HUES6 (cell line): ENCODE results near the gene HAUS3.
"Not testable (repeated sequence)": the region's sequence is repeated elsewhere in the genome, so short reads cannot be mapped to it uniquely, and the experiment has no call there.

ENCODE experiments used
- H3K27ac ChIP-seq: 2 replicates; pipeline ENCODE4 v1.7.0; 2013; ENCODE audit warnings: low read depth, mild to moderate bottlenecking, low read length, inconsistent platforms
- H3K27me3 ChIP-seq: 2 replicates; pipeline ENCODE4 v1.6.1; 2013; ENCODE audit warnings: low read length; ENCODE audit not compliant: control insufficient read depth, insufficient read depth
- H3K36me3 ChIP-seq: 2 replicates; pipeline ENCODE4 v1.6.1; 2013; ENCODE audit warnings: low read length; ENCODE audit not compliant: control insufficient read depth, insufficient read depth
- H3K4me1 ChIP-seq: 2 replicates; pipeline ENCODE4 v1.6.1; 2013; ENCODE audit warnings: low read length; ENCODE audit not compliant: control insufficient read depth, insufficient read depth
- H3K4me3 ChIP-seq: 2 replicates; pipeline ENCODE4 v1.5.1; 2013; ENCODE audit warnings: low read depth, low read length
- H3K9ac ChIP-seq: one replicate; pipeline ENCODE4 v1.6.1; 2013; ENCODE audit warnings: mild to moderate bottlenecking, low read length
- H3K9me3 ChIP-seq: 2 replicates; pipeline ENCODE4 v1.6.1; 2013; ENCODE audit warnings: low read depth, low read length; ENCODE audit not compliant: control insufficient read depth, insufficient read depth

HAUS3 gene

DNA sequence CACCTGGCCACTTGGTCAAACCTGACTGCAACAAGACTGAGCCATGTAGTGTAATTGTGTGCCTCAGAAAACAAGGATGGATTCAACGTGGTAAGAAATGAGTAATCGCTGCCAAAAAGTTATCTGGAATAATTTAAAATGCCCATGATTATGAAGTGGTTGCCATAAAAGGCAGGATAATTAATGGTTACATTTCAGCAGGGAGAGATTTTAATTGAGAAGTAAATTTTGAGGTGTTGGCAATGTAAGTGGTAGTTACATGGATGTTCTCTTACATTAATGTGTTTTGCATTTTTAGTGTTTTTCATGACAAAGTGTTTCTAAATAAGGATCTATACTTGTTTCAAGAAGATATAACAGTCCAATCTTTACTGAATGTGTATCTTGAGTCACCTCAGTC, 15.7 kb downstream of the HAUS3 start:
- Histone ChIP-seq H3K4me1 (peaks cover 24% of the 10 kb centered on the region), H3K36me3 (no peaks in the 10 kb centered on the region), H3K9ac (no peak overlapping the region), H3K4me3 (no peak overlapping the region), H3K27me3 (peaks cover 16% of the 10 kb centered on the region; the same call in 1 of the 2 replicates), H3K27ac (no peak overlapping the region), H3K9me3 (no peaks in the 10 kb centered on the region)

DNA sequence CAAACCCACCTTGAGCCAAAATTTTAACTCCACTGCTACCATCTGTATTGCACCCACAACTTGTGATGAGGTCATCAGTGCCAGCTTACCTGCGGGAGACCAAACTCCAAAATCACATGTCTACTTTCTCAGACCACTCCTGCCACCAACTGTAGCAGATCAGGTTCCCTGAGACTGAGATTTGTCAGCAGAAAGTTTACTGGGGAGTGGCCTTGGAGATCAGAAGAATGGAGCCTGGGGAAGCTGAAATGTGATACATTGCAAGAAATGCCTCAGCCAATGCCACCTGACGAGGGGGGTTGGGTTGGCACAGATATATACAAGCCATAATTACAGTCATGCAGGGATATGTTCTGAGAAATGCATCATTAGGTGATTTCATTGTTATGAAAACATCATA, 19.1 kb downstream of the HAUS3 start:
- Histone ChIP-seq H3K9ac (no peak overlapping the region), H3K27ac (no peak overlapping the region), H3K4me1 (peaks cover 32% of the 10 kb centered on the region)

DNA sequence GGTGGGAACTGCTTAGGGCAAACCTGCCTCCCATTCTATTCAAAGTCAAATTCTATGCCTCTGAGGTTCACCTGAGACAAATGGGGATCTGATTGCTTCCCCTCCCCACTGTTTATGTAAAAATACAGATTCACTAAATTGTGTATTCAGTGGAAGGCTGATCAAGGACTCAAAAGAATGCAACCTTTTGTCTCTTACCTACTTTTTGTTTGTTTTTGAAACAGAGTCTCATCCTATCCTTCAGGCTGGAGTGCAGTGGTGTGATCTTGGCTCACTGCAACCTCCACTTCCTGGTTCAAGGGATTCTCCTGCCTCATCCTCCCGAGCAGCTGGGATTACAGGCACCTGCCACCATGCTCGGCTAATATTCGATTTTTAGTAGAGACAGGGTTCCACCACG, 20.5 kb downstream of the HAUS3 start:
- not testable (repeated sequence) for H3K36me3 ChIP-seq, H3K9me3 ChIP-seq
- Histone ChIP-seq H3K9ac (peak overlapping the region; percentile 69), H3K27ac (peak overlapping the region; percentile 51; the same call in 1 of the 2 replicates), H3K4me3 (0 out of 2 replicates have a peak overlapping the region, but pooled peaks have one; percentile 21), H3K27me3 (peaks cover 55% of the 10 kb centered on the region), H3K4me1 (peaks cover 32% of the 10 kb centered on the region)

More for the DNA sequence above, 19.1 kb downstream of the HAUS3 start:
- Histone ChIP-seq H3K9me3 (no peaks in the 10 kb centered on the region), H3K27me3 (peaks cover 41% of the 10 kb centered on the region; the same call in 1 of the 2 replicates), H3K4me3 (no peak overlapping the region), H3K36me3 (no peaks in the 10 kb centered on the region)

DNA sequence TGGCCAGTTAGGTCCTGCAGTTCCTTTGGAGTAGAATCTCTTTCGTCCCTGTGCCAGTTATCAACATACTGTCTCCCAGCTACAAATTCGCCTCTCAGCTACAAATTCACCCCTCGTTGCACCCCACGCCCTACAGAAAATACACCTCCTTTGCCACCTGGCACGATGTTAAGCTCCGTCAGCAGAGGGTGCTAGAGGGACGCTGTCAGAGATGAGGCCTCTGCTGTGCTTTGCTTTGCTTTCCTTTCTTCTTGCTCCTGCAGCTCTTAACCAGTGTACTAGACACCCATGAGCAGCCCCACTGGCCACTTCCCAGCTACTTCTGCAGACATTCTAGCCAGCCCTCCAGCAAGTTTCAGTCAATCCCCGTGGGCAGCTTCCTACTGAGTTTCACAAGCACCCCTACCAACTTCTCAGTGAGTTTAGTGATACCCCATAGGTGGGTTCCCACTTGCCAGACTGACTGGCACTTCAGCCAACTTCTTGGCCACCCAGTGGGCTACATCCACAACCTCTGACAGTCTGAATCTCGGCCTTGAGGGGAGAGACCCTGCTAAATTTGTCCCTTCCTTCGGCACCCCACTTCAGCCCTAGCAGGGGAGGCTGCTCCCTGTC, 21.8 kb downstream of the HAUS3 start:
- H3K27me3 ChIP-seq: peaks cover 64% of the 10 kb centered on the region
- H3K4me3 ChIP-seq: no peak overlapping the region
- H3K9me3 ChIP-seq: no peaks in the 10 kb centered on the region
- no peaks in the 10 kb centered on the region for H3K36me3 ChIP-seq
- peak overlapping the region; percentile 36 for H3K9ac ChIP-seq
- peak overlapping the region; percentile 10; the same call in 1 of the 2 replicates for H3K27ac ChIP-seq
- peaks cover 36% of the 10 kb centered on the region for H3K4me1 ChIP-seq

GRCh38 chr4:2219233-2219760, 22.6 kb downstream of the HAUS3 start:
- no peak overlapping the region for H3K9ac ChIP-seq
- peaks cover 36% of the 10 kb centered on the region for H3K4me1 ChIP-seq
- H3K4me3 ChIP-seq: no peak overlapping the region
- no peaks in the 10 kb centered on the region for H3K9me3 ChIP-seq
- no peak overlapping the region for H3K27ac ChIP-seq
- H3K36me3 ChIP-seq: no peaks in the 10 kb centered on the region
- H3K27me3 ChIP-seq: peaks cover 64% of the 10 kb centered on the region

DNA sequence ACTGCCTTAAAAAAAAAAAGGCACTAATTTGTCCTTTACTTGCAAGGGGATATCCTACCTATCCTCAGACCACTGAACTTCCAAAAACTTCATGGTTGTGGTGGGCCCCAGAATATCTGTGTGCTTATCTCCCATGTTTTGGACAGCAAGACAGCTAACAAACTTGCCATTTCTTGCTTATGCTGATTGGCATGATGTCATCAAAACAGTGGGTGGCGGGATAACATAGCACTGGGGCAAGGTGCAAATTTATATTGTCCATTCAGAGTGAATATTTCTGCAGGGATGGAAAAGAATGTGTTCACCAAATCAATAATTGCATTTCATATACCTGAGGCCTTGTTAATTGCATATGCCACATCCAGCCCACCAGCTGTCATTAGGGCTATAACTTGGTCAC, 23.5 kb downstream of the HAUS3 start:
- Histone ChIP-seq H3K9me3 (no peaks in the 10 kb centered on the region), H3K27ac (no peak overlapping the region), H3K4me3 (no peak overlapping the region), H3K36me3 (no peaks in the 10 kb centered on the region), H3K9ac (no peak overlapping the region), H3K4me1 (peaks cover 34% of the 10 kb centered on the region), H3K27me3 (peaks cover 63% of the 10 kb centered on the region)

DNA sequence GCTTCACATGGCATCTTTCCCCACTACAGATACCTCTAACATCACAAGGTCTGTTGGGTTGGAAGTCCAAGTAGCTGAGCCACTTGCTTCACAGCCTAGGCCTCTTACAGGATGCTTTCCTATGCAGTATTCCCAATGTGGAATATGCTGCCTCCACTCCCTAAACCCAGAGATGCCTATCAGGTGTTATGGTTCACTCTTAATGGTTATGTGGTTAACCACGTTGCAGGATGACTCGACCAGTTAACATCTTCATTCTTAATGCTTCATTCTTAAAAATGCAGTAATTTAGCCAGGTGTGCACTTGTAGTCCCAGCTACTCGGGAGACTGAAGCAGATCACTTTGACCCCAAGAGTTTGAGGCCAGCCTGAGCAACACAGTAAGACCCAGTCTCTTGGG, 24.2 kb downstream of the HAUS3 start:
- Histone ChIP-seq H3K4me3 (no peak overlapping the region), H3K27me3 (peaks cover 56% of the 10 kb centered on the region)

DNA sequence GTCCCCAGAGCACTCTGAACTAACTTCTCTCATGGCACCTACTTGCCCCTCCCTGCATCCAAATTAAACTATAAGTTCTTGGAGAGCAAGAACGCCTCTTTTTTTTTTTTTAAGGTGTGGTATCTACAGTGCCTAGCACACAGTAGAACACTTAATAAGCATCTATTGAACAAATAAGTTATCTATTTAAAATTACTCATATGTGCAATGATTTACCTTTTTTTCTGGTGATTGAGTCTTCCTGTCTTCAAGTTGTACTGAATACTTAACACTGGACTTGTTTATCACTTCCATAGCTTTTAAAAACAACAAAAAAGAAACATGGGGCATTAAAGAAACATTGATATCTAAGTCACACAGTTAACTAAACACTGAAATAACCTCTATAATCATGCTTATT, 29.1 kb downstream of the HAUS3 start:
- Histone ChIP-seq H3K9ac (no peak overlapping the region), H3K36me3 (no peaks in the 10 kb centered on the region), H3K27ac (no peak overlapping the region), H3K4me1 (0 out of 2 replicates have a peak, but pooled peaks cover 4% of the 10 kb centered on the region), H3K9me3 (no peaks in the 10 kb centered on the region), H3K27me3 (peaks cover 24% of the 10 kb centered on the region), H3K4me3 (no peak overlapping the region)

More for the DNA sequence above, 24.2 kb downstream of the HAUS3 start:
- peaks cover 27% of the 10 kb centered on the region for H3K4me1 ChIP-seq
- H3K9ac ChIP-seq: no peak overlapping the region
- no peaks in the 10 kb centered on the region for H3K9me3 ChIP-seq
- no peak overlapping the region for H3K27ac ChIP-seq
- no peaks in the 10 kb centered on the region for H3K36me3 ChIP-seq

DNA sequence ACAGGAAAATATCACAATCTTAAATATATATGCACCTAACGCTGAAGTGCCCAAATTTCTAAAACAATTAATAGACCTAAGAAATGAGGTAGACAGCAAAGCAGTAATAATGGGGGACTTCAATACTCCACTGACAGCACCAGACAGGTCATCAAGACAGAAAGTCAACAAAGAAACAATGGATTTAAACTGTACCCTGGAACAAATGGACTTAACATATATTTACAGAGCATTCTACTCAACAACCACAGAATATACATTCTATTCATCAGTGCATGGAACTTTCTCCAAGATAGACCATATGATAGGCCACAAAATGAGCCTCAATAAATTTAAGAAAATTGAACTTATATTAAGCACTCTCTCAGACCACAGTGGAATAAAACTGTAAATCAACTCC, 39.1 kb downstream of the HAUS3 start:
- not testable (repeated sequence) for H3K4me1 ChIP-seq, H3K27me3 ChIP-seq, H3K9ac ChIP-seq, H3K4me3 ChIP-seq, H3K36me3 ChIP-seq, H3K27ac ChIP-seq, H3K9me3 ChIP-seq

- H3K9me3 ChIP-seq: no peaks in the 10 kb centered on the region
- no peak overlapping the region for H3K4me3 ChIP-seq
- H3K9ac ChIP-seq: no peak overlapping the region
These were observed 47.4 kb downstream of the HAUS3 start for GRCh38 chr4:2194496-2194895.

GRCh38 chr4:2193326-2193725, 48.6 kb downstream of the HAUS3 start:
- no peak overlapping the region for H3K4me3 ChIP-seq
- no peaks in the 10 kb centered on the region for H3K4me1 ChIP-seq
- no peaks in the 10 kb centered on the region for H3K27me3 ChIP-seq
- no peak overlapping the region for H3K27ac ChIP-seq
- no peak overlapping the region for H3K9ac ChIP-seq
- H3K9me3 ChIP-seq: no peaks in the 10 kb centered on the region
- no peaks in the 10 kb centered on the region for H3K36me3 ChIP-seq

More at GRCh38 chr4:2194496-2194895, 47.4 kb downstream of the HAUS3 start:
- Histone ChIP-seq H3K36me3 (no peaks in the 10 kb centered on the region), H3K4me1 (no peaks in the 10 kb centered on the region), H3K27me3 (no peaks in the 10 kb centered on the region), H3K27ac (no peak overlapping the region)
